Fibroblast of lung (primary cell): ENCODE results near the gene KRTAP21-3.

Experiments used
- EZH2 ChIP-seq: IDR thresholded peaks from 2 replicates; pipeline ENCODE4 v1.5.1; 2012; ENCODE audit warnings: low read length, control low read depth, mild to moderate bottlenecking; ENCODE audit errors: missing control alignments
- TF ChIP-seq, protein P1 (sequence below), 2 donors: IDR thresholded peaks in 1 of 2; conservative IDR thresholded peaks in 1 of 2; 1 replicate in 1 of 2; 2 replicates in 1 of 2; pipeline ENCODE4 v1.5.1; 2011 to 2012; ENCODE audit warnings: low read length in 2 of 2, control low read depth in 1 of 2, inconsistent platforms in 1 of 2, low read depth in 1 of 2, mild to moderate bottlenecking in 1 of 2

DNA sequence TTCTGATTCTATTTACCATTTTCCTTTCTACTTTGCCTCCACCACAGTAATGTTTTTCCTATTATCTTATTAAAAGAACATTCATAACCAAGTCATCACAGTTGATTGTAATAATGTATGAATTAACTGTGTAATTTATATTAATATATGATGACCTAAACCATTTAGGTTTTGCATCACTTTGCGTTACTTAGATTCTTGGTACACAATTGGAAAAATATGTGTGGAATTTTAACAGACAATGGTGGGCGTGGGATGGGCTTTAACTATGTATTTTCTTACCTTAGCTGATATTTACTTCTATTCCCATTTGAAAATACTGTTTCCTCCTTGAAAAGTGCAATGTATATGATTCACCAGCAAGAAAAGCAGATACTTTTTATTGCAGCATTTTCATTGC, 3.6 kb downstream of the KRTAP21-3 start:
- TF ChIP-seq, protein P1, sequence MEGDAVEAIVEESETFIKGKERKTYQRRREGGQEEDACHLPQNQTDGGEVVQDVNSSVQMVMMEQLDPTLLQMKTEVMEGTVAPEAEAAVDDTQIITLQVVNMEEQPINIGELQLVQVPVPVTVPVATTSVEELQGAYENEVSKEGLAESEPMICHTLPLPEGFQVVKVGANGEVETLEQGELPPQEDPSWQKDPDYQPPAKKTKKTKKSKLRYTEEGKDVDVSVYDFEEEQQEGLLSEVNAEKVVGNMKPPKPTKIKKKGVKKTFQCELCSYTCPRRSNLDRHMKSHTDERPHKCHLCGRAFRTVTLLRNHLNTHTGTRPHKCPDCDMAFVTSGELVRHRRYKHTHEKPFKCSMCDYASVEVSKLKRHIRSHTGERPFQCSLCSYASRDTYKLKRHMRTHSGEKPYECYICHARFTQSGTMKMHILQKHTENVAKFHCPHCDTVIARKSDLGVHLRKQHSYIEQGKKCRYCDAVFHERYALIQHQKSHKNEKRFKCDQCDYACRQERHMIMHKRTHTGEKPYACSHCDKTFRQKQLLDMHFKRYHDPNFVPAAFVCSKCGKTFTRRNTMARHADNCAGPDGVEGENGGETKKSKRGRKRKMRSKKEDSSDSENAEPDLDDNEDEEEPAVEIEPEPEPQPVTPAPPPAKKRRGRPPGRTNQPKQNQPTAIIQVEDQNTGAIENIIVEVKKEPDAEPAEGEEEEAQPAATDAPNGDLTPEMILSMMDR (conservative IDR thresholded peaks at IDR 0.05 in 1 of 2, IDR thresholded peaks at IDR 0.05 in 1 of 2; ENCODE audit: low read depth in 1 of 2, low read length in 2 of 2) = no peak
- TF ChIP-seq EZH2 = no peak
